HepG2 (cell line): Measurements from ENCODE around the gene FANCM.

Experiments
- TOPORS ChIP-seq: sonication (generic); formaldehyde crosslinking; IDR thresholded peaks from 2 replicates; pipeline ENCODE4 v1.8.0; 2023; ENCODE audit warnings: mild to moderate bottlenecking, missing genetic modification reagents
- ZNF512 ChIP-seq: sonication (generic); formaldehyde crosslinking; IDR thresholded peaks from 2 replicates; pipeline ENCODE4 v1.4.0; 2020; ENCODE audit warnings: mild to moderate bottlenecking, missing genetic modification reagents

GRCh38 chr14:45201905-45202304, 66.2 kb downstream of the FANCM start:
- TF ChIP-seq ZNF512 (CRISPR knock-in tag) (no peak), TOPORS (CRISPR knock-in tag) (no peak)
